HEK293 (cell line): ENCODE data around the gene PDE11A.

ENCODE experiments used
- CTCF ChIA-PET: fragments of 350-600 bp; formaldehyde crosslinking; extraction: SDS; loops from one replicate; lab custom pipeline; 2021; ENCODE audit warnings: antibody characterized with exemption; lab: Yijun Ruan, JAX
- POLR2A ChIA-PET: fragments of 300-600 bp; formaldehyde crosslinking; extraction: SDS; loops from one replicate; lab custom pipeline; 2020; ENCODE audit warnings: antibody characterized with exemption, inconsistent platforms; lab: Yijun Ruan, JAX
- H3K27ac ChIP-seq: fragments of 200-500 bp; sonication (Bioruptor generic); 2 replicates; pipeline ENCODE4 v1.5.1; 2014; ENCODE audit warnings: low read depth, low read length, control low read depth, inconsistent platforms; ENCODE audit errors: extremely low read depth
- H3K36me3 ChIP-seq, 2 experiments: fragments of 200-500 bp in 1 of 2; sonication (Bioruptor generic) in 1 of 2; 1 replicate in 1 of 2; 2 replicates in 1 of 2; pipeline ENCODE4 v1.5.1; 2014 to 2017; ENCODE audit warnings: inconsistent platforms in 2 of 2, low read length in 2 of 2; ENCODE audit not compliant: control insufficient read depth in 2 of 2, insufficient read depth in 1 of 2
- H3K4me1 ChIP-seq: fragments of 200-500 bp; sonication (Bioruptor generic); 2 replicates; pipeline ENCODE4 v1.5.1; 2014; ENCODE audit warnings: mild to moderate bottlenecking, low read length, inconsistent platforms; ENCODE audit not compliant: control insufficient read depth, insufficient read depth
- H3K4me3 ChIP-seq: 2 replicates; pipeline ENCODE4 v1.5.1; 2011; ENCODE audit warnings: low read depth, mild to moderate bottlenecking, control low read depth, low read length, moderate library complexity
- H3K9me3 ChIP-seq: fragments of 200-500 bp; sonication (Bioruptor generic); 2 replicates; pipeline ENCODE4 v1.5.1; 2014; ENCODE audit warnings: low read depth, low read length, inconsistent platforms; ENCODE audit not compliant: control insufficient read depth, insufficient read depth
- BCL11B ChIP-seq: fragments of 450-650 bp; formaldehyde crosslinking; IDR thresholded peaks from 2 replicates; pipeline ENCODE4 v1.5.1; 2016; ENCODE audit warnings: low read depth, missing biosample characterization, missing genetic modification characterization
- GLIS2 ChIP-seq: fragments of 450-650 bp; formaldehyde crosslinking; IDR thresholded peaks from 2 replicates; pipeline ENCODE4 v1.5.1; 2016; ENCODE audit warnings: missing biosample characterization, missing genetic modification characterization
- KLF7 ChIP-seq: fragments of 450-650 bp; formaldehyde crosslinking; IDR thresholded peaks from 2 replicates; pipeline ENCODE4 v1.5.1; 2016; ENCODE audit warnings: missing biosample characterization, missing genetic modification characterization, borderline replicate concordance
- SP3 ChIP-seq: fragments of 450-650 bp; formaldehyde crosslinking; IDR thresholded peaks from 2 replicates; pipeline ENCODE4 v1.5.1; 2016; ENCODE audit warnings: missing biosample characterization, missing genetic modification characterization
- ZBTB10 ChIP-seq: fragments of 450-650 bp; formaldehyde crosslinking; IDR thresholded peaks from 2 replicates; pipeline ENCODE4 v1.5.1; 2016; ENCODE audit warnings: missing biosample characterization, missing genetic modification characterization
- ZBTB44 ChIP-seq: fragments of 450-650 bp; IDR thresholded peaks from 2 replicates; pipeline ENCODE4 v1.5.1; 2018; ENCODE audit warnings: missing biosample characterization, mild to moderate bottlenecking, missing genetic modification characterization
- ZEB2 ChIP-seq: fragments of 450-650 bp; formaldehyde crosslinking; IDR thresholded peaks from 2 replicates; pipeline ENCODE4 v1.5.1; 2016; ENCODE audit warnings: missing biosample characterization, missing genetic modification characterization
- ZFHX2 ChIP-seq: fragments of 450-650 bp; formaldehyde crosslinking; conservative IDR thresholded peaks from 2 replicates; pipeline ENCODE4 v1.5.1; 2016; ENCODE audit warnings: missing biosample characterization, missing genetic modification characterization
- ZNF10 ChIP-seq: fragments of 450-650 bp; formaldehyde crosslinking; IDR thresholded peaks from 2 replicates; pipeline ENCODE4 v1.5.1; 2017; ENCODE audit warnings: missing biosample characterization, missing genetic modification characterization
- ZNF121 ChIP-seq: fragments of 450-650 bp; formaldehyde crosslinking; IDR thresholded peaks from 2 replicates; pipeline ENCODE4 v1.5.1; 2016; ENCODE audit warnings: missing biosample characterization, missing genetic modification characterization
- ZNF148 ChIP-seq: fragments of 450-650 bp; formaldehyde crosslinking; IDR thresholded peaks from 2 replicates; pipeline ENCODE4 v1.5.0; 2017; ENCODE audit warnings: missing biosample characterization, missing genetic modification characterization, borderline replicate concordance
- ZNF174 ChIP-seq: fragments of 450-650 bp; formaldehyde crosslinking; IDR thresholded peaks from 2 replicates; pipeline ENCODE4 v1.5.0; 2017; ENCODE audit warnings: missing biosample characterization, mild to moderate bottlenecking, missing genetic modification characterization
- ZNF311 ChIP-seq: fragments of 450-650 bp; formaldehyde crosslinking; IDR thresholded peaks from 2 replicates; pipeline ENCODE4 v1.5.1; 2017; ENCODE audit warnings: missing biosample characterization, missing genetic modification characterization, borderline replicate concordance
- ZNF404 ChIP-seq: fragments of 450-650 bp; formaldehyde crosslinking; IDR thresholded peaks from 2 replicates; pipeline ENCODE4 v1.5.1; 2017; ENCODE audit warnings: missing biosample characterization, missing genetic modification characterization
- ZNF48 ChIP-seq: fragments of 450-650 bp; formaldehyde crosslinking; IDR thresholded peaks from 2 replicates; pipeline ENCODE4 v1.5.1; 2016; ENCODE audit warnings: missing biosample characterization, missing genetic modification characterization
- ZNF510 ChIP-seq: fragments of 450-650 bp; formaldehyde crosslinking; IDR thresholded peaks from 2 replicates; pipeline ENCODE4 v1.5.1; 2018; ENCODE audit warnings: mild to moderate bottlenecking, missing genetic modification characterization, missing biosample characterization; ENCODE audit not compliant: insufficient replicate concordance
- ZNF513 ChIP-seq: fragments of 450-650 bp; IDR thresholded peaks from 2 replicates; pipeline ENCODE4 v1.5.1; 2018; ENCODE audit warnings: missing biosample characterization, missing genetic modification characterization
- ZNF544 ChIP-seq: fragments of 450-650 bp; formaldehyde crosslinking; IDR thresholded peaks from 2 replicates; pipeline ENCODE4 v1.5.0; 2017; ENCODE audit warnings: missing biosample characterization, missing genetic modification characterization
- ZNF549 ChIP-seq: fragments of 450-650 bp; IDR thresholded peaks from 2 replicates; pipeline ENCODE4 v1.5.1; 2018; ENCODE audit warnings: missing biosample characterization, missing genetic modification characterization, mild to moderate bottlenecking, inconsistent platforms, moderate library complexity
- ZNF585B ChIP-seq: fragments of 450-650 bp; formaldehyde crosslinking; IDR thresholded peaks from 2 replicates; pipeline ENCODE4 v1.5.1; 2016; ENCODE audit warnings: missing biosample characterization, missing genetic modification characterization
- ZNF626 ChIP-seq: fragments of 450-650 bp; sonication (Bioruptor Pico); formaldehyde crosslinking; IDR thresholded peaks from 2 replicates; pipeline ENCODE4 v1.5.1; 2018; ENCODE audit warnings: missing biosample characterization, missing genetic modification characterization, inconsistent platforms
- ZNF629 ChIP-seq: fragments of 450-650 bp; formaldehyde crosslinking; IDR thresholded peaks from 2 replicates; pipeline ENCODE4 v1.5.1; 2017; ENCODE audit warnings: missing biosample characterization, missing genetic modification characterization
- ZNF639 ChIP-seq: fragments of 450-650 bp; formaldehyde crosslinking; IDR thresholded peaks from 2 replicates; pipeline ENCODE4 v1.5.1; 2016; ENCODE audit warnings: missing biosample characterization, missing genetic modification characterization
- ZNF654 ChIP-seq: fragments of 450-650 bp; formaldehyde crosslinking; IDR thresholded peaks from 2 replicates; pipeline ENCODE4 v1.5.1; 2016; ENCODE audit warnings: low read depth, missing biosample characterization, missing genetic modification characterization
- ZNF658 ChIP-seq: fragments of 450-650 bp; formaldehyde crosslinking; IDR thresholded peaks from 2 replicates; pipeline ENCODE4; 2016; ENCODE audit warnings: missing biosample characterization, missing genetic modification characterization
- ZNF830 ChIP-seq: fragments of 450-650 bp; IDR thresholded peaks from 2 replicates; pipeline ENCODE4 v1.5.0; 2018; ENCODE audit warnings: missing biosample characterization, missing genetic modification characterization, low read depth, mild to moderate bottlenecking, moderate library complexity
- ZNF837 ChIP-seq: fragments of 450-650 bp; formaldehyde crosslinking; IDR thresholded peaks from 2 replicates; pipeline ENCODE4 v1.5.1; 2016; ENCODE audit warnings: missing biosample characterization, missing genetic modification characterization
- ZXDB ChIP-seq: fragments of 450-650 bp; formaldehyde crosslinking; IDR thresholded peaks from 2 replicates; pipeline ENCODE4 v1.5.1; 2016; ENCODE audit warnings: missing biosample characterization, missing genetic modification characterization

Gene PDE11A

GRCh38 chr2:177703159-177703558 is 369.4 kb downstream of the PDE11A start:
- H3K4me1 ChIP-seq = no peaks in the 10 kb centered on the region
- H3K9me3 ChIP-seq = no peaks in the 10 kb centered on the region
- H3K4me3 ChIP-seq = no peak overlapping the region
- CTCF ChIA-PET = interaction anchor here (0.9 to 1.2 kb wide), 2 partner anchors 90 to 285 kb away, joined by 3 read pairs; no protein-coding TSS in a partner anchor
- POLR2A ChIA-PET = no interaction called here
- H3K36me3 ChIP-seq = no peaks in the 10 kb centered on the region
- TF ChIP-seq ZEB2 (no peak), ZNF830 (tag by site-specific recombination) (no peak), ZNF311 (no peak), ZNF404 (tag by site-specific recombination) (no peak), ZBTB10 (tag by site-specific recombination) (no peak), ZNF48 (tag by site-specific recombination) (no peak), ZNF658 (tag by site-specific recombination) (no peak), ZNF513 (tag by site-specific recombination) (no peak), ZNF654 (tag by site-specific recombination) (no peak), ZNF639 (tag by site-specific recombination) (no peak), ZXDB (tag by site-specific recombination) (no peak), KLF7 (tag by site-specific recombination) (no peak), ZFHX2 (tag by site-specific recombination) (no peak), SP3 (tag by site-specific recombination) (no peak), ZNF174 (no peak)
- H3K27ac ChIP-seq = no peak overlapping the region

- ChIA-PET POLR2A (no interaction called here), CTCF (interaction anchor here (0.6 to 0.7 kb wide), 2 partner anchors 12 to 25 kb away, joined by 3 read pairs; no protein-coding TSS in a partner anchor)
- no peaks in the 10 kb centered on the region for H3K36me3 ChIP-seq
- no peak overlapping the region for H3K4me3 ChIP-seq
- no peak overlapping the region for H3K27ac ChIP-seq
- H3K4me1 ChIP-seq = no peaks in the 10 kb centered on the region
- no peaks in the 10 kb centered on the region for H3K9me3 ChIP-seq
- TF ChIP-seq BCL11B (no peak), ZNF837 (tag by site-specific recombination) (no peak), ZNF148 (tag by site-specific recombination) (no peak), ZNF549 (tag by site-specific recombination) (no peak), ZNF626 (tag by site-specific recombination) (no peak), ZNF544 (tag by site-specific recombination) (no peak), ZNF585B (no peak), ZNF510 (tag by site-specific recombination) (no peak), ZBTB44 (tag by site-specific recombination) (no peak), GLIS2 (tag by site-specific recombination) (no peak), ZNF10 (tag by site-specific recombination) (no peak), ZNF629 (tag by site-specific recombination) (no peak), ZNF121 (no peak)
These were observed 374.3 kb downstream of the PDE11A start for GRCh38 chr2:177698281-177698680.
